IgD-negative memory B cell (primary cell): ENCODE measurements around the gene HSD3B1. TPM values are rescaled to one million over a fixed set of nuclear protein-coding genes. Genes with fewer than 3 reads are reported as not detected.
A peak's percentile ranks its signal among the peaks of the same experiment; 100 is the strongest.
"Not testable (repeated sequence)": the region's sequence is repeated elsewhere in the genome, so short reads cannot be mapped to it uniquely, and the experiment has no call there.

Experiments
- H3K27ac Mint-ChIP-seq, 3 donors: one replicate each; pipeline ENCODE4 v1.8.0; 2020 to 2022; ENCODE audit warnings: mild to moderate bottlenecking in 3 of 3, mixed read lengths in 3 of 3, moderate library complexity in 1 of 3
- H3K27me3 Mint-ChIP-seq: one replicate; pipeline ENCODE4 v1.8.0; 2021; ENCODE audit warnings: mixed read lengths
- H3K36me3 Mint-ChIP-seq: one replicate; pipeline ENCODE4 v1.8.0; 2020; ENCODE audit warnings: mild to moderate bottlenecking, mixed read lengths
- H3K4me1 Mint-ChIP-seq, 3 donors: one replicate each; pipeline ENCODE4 v1.8.0; 2020 to 2022; ENCODE audit warnings: mixed read lengths in 3 of 3, mild to moderate bottlenecking in 1 of 3
- H3K4me3 Mint-ChIP-seq, 4 donors: one replicate each; pipeline ENCODE4 v1.8.0; 2020 to 2022; ENCODE audit warnings: mild to moderate bottlenecking in 4 of 4, mixed read lengths in 4 of 4, moderate library complexity in 3 of 4
- H3K9me3 Mint-ChIP-seq, 3 donors: one replicate each; pipeline ENCODE4 v1.8.0; 2020 to 2021; ENCODE audit warnings: mixed read lengths in 3 of 3, mild to moderate bottlenecking in 1 of 3
- polyA plus RNA-seq: library from polyadenylated mRNA; unstranded; fragments of 300-500 nt; fragmentation: Illumina TruSeq; gene quantifications from one replicate; pipeline ENCODE4 v1.2.3, GENCODE V29; 2021

Gene HSD3B1
- polyA plus RNA-seq, 1 donor from 2014 or later: not detected

DNA sequence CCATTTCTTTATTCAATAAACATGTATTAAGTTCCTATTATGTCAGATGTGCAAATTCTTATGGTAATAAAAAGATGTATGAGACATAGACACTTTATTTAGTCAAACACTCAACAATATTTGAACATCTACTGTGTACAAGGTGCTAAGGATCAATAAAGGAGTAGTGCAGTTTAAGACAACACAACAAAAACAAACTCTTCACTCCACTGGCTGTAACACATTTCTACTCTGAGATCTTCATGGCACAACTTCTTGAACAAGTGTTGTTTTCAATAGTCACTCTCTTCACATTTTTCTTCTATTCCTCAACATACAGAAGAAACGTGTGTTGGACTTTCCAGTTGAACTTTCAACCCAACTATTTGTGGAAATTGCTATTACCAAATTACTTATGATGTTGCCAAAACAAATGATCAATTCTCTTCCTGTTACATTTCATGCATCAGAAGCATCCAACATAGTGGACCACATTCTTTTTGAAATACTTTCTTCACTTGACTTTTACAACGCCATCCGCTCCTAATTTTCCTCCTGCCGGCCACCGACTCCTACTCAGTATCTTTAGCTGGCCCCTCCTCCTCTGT, 25.4 kb downstream of the HSD3B1 start:
- H3K9me3 Mint-ChIP-seq: peaks cover 2 to 14% (median 10%) of the 10 kb centered on the region in 3 donors
- H3K4me1 Mint-ChIP-seq: no peaks in the 10 kb centered on the region
- no peaks in the 10 kb centered on the region for H3K36me3 Mint-ChIP-seq
- no peak overlapping the region for H3K27ac Mint-ChIP-seq
- peaks cover 10% of the 10 kb centered on the region for H3K27me3 Mint-ChIP-seq
- no peak overlapping the region for H3K4me3 Mint-ChIP-seq

- H3K27ac Mint-ChIP-seq: no peak overlapping the region
- H3K36me3 Mint-ChIP-seq: peaks cover 2% of the 10 kb centered on the region
- no peak overlapping the region for H3K4me3 Mint-ChIP-seq
- H3K4me1 Mint-ChIP-seq: no peaks in the 10 kb centered on the region
- H3K27me3 Mint-ChIP-seq: peaks cover 10% of the 10 kb centered on the region
- peaks cover 2 to 13% (median 12%) of the 10 kb centered on the region in 3 donors for H3K9me3 Mint-ChIP-seq
Observed at GRCh38 chr1:119535381-119535780, 28.4 kb downstream of the HSD3B1 start.

- Mint-ChIP-seq H3K27me3 (peaks cover 5% of the 10 kb centered on the region), H3K4me3 (no peak overlapping the region), H3K9me3 (peaks cover 0 to 7% (median 0%) of the 10 kb centered on the region in 3 donors), H3K4me1 (peaks cover 0 to 3% (median 0%) of the 10 kb centered on the region in 3 donors), H3K36me3 (peaks cover 2% of the 10 kb centered on the region), H3K27ac (no peak overlapping the region)
Observed at GRCh38 chr1:119537966-119538365, 31.0 kb downstream of the HSD3B1 start.

DNA sequence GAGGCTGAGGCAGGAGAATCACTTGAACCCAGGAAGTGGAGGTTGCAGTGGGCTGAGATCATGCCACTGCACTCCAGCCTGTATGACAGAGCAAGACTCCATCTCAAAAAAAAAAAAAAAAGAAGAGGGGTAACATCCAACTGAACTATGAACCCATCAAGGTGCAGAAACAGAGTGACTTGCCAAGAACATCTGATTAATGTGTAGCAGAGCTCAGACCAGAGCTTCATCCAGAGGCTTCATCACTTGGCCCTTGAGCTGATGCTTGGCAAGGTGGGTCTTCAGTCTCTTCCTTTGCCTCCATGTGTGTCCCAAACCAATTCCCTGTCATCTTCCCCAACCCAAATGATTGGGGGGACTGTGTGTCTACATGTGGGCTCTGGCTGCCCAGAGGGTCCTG, 32.6 kb downstream of the HSD3B1 start:
- Mint-ChIP-seq H3K27ac (no peak overlapping the region), H3K4me1 (peaks cover 0 to 3% (median 0%) of the 10 kb centered on the region in 3 donors), H3K4me3 (no peak overlapping the region), H3K27me3 (peaks cover 5% of the 10 kb centered on the region), H3K36me3 (peaks cover 2% of the 10 kb centered on the region), H3K9me3 (peaks cover 0 to 4% (median 0%) of the 10 kb centered on the region in 3 donors)

GRCh38 chr1:119541389-119541788, 34.4 kb downstream of the HSD3B1 start:
- Mint-ChIP-seq H3K4me3 (no peak overlapping the region), H3K27ac (no peak overlapping the region), H3K36me3 (peaks cover 2% of the 10 kb centered on the region), H3K9me3 (peaks cover 0 to 4% (median 0%) of the 10 kb centered on the region in 3 donors), H3K27me3 (peaks cover 1% of the 10 kb centered on the region), H3K4me1 (peaks cover 0 to 3% (median 0%) of the 10 kb centered on the region in 3 donors)

DNA sequence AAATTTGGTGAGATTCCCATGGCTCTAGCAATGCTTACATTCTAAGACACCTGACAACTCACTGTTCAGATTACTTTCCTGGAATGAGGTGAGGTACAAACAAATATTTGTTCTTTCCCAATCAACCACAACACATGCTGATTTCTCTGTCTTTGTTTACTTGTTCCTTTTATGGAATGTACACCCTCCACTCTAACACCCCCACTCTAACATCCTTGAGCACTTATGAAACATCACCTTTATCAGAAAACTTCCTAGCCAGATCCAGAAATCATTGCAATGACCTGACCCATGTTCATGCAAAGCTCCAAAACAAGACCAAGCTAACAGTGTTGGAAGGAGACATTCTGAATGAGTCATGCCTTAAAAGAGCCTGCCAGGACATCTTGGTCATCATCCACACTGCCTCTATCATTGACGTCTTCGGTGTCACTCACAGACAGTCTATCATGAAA, 35.5 kb downstream of the HSD3B1 start:
- H3K9me3 Mint-ChIP-seq: peaks cover 0 to 4% (median 0%) of the 10 kb centered on the region in 3 donors
- H3K27me3 Mint-ChIP-seq: peaks cover 5% of the 10 kb centered on the region
- peaks cover 2% of the 10 kb centered on the region for H3K36me3 Mint-ChIP-seq
- no peak overlapping the region for H3K4me3 Mint-ChIP-seq
- H3K27ac Mint-ChIP-seq: no peak overlapping the region
- H3K4me1 Mint-ChIP-seq: peaks cover 0 to 3% (median 0%) of the 10 kb centered on the region in 3 donors

- H3K36me3 Mint-ChIP-seq: no peaks in the 10 kb centered on the region
- H3K4me3 Mint-ChIP-seq: no peak overlapping the region
- peaks cover 0 to 3% (median 1%) of the 10 kb centered on the region in 3 donors for H3K4me1 Mint-ChIP-seq
Observed at GRCh38 chr1:119544165-119544762, 37.3 kb downstream of the HSD3B1 start.

DNA sequence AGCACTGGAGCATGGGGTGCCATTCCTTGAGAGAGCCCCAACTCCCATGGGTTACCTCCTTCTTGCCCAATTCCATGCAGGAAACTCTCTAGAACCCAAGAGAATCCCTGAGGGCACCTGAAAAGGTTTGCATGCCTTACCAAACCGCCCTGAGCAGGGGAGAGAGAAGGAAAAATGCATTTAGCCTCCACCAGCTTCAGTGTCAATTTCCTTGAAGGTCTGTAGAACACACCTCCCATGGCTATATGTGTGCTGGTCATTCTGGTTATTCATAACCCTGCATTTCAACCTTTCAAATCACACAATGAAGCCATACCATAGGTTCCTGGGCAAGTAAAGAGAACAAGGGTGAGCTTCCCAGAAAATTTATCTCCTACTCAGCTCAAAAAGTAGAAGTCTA, 39.6 kb downstream of the HSD3B1 start:
- H3K9me3 Mint-ChIP-seq: no peaks in the 10 kb centered on the region
- H3K36me3 Mint-ChIP-seq: no peaks in the 10 kb centered on the region
- H3K27ac Mint-ChIP-seq: no peak overlapping the region
- H3K4me3 Mint-ChIP-seq: no peak overlapping the region
- H3K4me1 Mint-ChIP-seq: peaks cover 0 to 7% (median 7%) of the 10 kb centered on the region in 3 donors
- H3K27me3 Mint-ChIP-seq: peaks cover 5% of the 10 kb centered on the region

More at GRCh38 chr1:119544165-119544762, 37.3 kb downstream of the HSD3B1 start:
- no peak overlapping the region for H3K27ac Mint-ChIP-seq
- no peaks in the 10 kb centered on the region for H3K9me3 Mint-ChIP-seq
- H3K27me3 Mint-ChIP-seq: peaks cover 5% of the 10 kb centered on the region

GRCh38 chr1:119547306-119547705, 40.3 kb downstream of the HSD3B1 start:
- Mint-ChIP-seq H3K27ac (no peak overlapping the region), H3K9me3 (no peaks in the 10 kb centered on the region), H3K4me3 (no peak overlapping the region), H3K4me1 (peaks cover 4 to 11% (median 9%) of the 10 kb centered on the region in 3 donors), H3K36me3 (no peaks in the 10 kb centered on the region), H3K27me3 (peaks cover 5% of the 10 kb centered on the region)

GRCh38 chr1:119547805-119548204, 40.8 kb downstream of the HSD3B1 start:
- Mint-ChIP-seq H3K27me3 (peaks cover 3% of the 10 kb centered on the region), H3K4me1 (peaks cover 9 to 16% (median 14%) of the 10 kb centered on the region in 3 donors), H3K4me3 (no peak overlapping the region), H3K9me3 (no peaks in the 10 kb centered on the region), H3K27ac (no peak overlapping the region), H3K36me3 (no peaks in the 10 kb centered on the region)

GRCh38 chr1:119549719-119550132, 42.7 kb downstream of the HSD3B1 start:
- H3K36me3 Mint-ChIP-seq: no peaks in the 10 kb centered on the region
- H3K4me1 Mint-ChIP-seq: peaks cover 16 to 21% (median 20%) of the 10 kb centered on the region in 3 donors

GRCh38 chr1:119550381-119550780, 43.4 kb downstream of the HSD3B1 start:
- Mint-ChIP-seq H3K27me3 (peaks cover 3% of the 10 kb centered on the region), H3K36me3 (no peaks in the 10 kb centered on the region), H3K27ac (no peak overlapping the region), H3K4me3 (no peak overlapping the region), H3K9me3 (no peaks in the 10 kb centered on the region), H3K4me1 (peaks cover 16 to 21% (median 20%) of the 10 kb centered on the region in 3 donors)

More at GRCh38 chr1:119549719-119550132, 42.7 kb downstream of the HSD3B1 start:
- H3K27me3 Mint-ChIP-seq: peaks cover 3% of the 10 kb centered on the region
- H3K9me3 Mint-ChIP-seq: no peaks in the 10 kb centered on the region
- H3K4me3 Mint-ChIP-seq: peak overlapping the region in 1 of 4 donors; percentile 46
- no peak overlapping the region for H3K27ac Mint-ChIP-seq

GRCh38 chr1:119551218-119551617, 44.2 kb downstream of the HSD3B1 start:
- Mint-ChIP-seq H3K4me3 (no peak overlapping the region), H3K9me3 (no peaks in the 10 kb centered on the region), H3K27ac (no peak overlapping the region), H3K4me1 (peaks cover 16 to 21% (median 20%) of the 10 kb centered on the region in 3 donors), H3K36me3 (no peaks in the 10 kb centered on the region), H3K27me3 (peaks cover 3% of the 10 kb centered on the region)

DNA sequence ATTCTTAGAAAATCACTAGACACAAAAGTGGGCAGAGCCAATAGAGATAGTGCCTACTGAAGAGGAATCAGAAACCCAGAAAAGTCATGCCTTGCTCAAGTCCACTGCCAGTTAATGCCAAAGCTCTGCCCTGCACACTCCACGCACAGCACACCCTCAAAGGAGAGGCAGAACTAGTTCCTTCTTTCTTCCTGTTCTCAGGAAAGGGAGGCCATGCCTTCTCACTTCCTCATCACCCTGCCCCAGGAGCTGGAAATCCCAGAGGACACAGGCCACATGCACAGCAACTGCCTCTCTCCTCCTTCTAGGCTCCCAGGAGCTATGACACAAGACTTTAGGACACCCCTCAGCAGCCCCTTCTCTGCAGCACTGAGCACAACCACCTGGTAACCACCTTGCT, 45.6 kb downstream of the HSD3B1 start:
- not testable (repeated sequence) for H3K4me3 Mint-ChIP-seq, H3K36me3 Mint-ChIP-seq, H3K27me3 Mint-ChIP-seq, H3K9me3 Mint-ChIP-seq
- Mint-ChIP-seq H3K4me1 (peaks cover 16 to 21% (median 20%) of the 10 kb centered on the region in 3 donors), H3K27ac (peak overlapping the region in 2 of 3 donors; percentile 47 to 78)

DNA sequence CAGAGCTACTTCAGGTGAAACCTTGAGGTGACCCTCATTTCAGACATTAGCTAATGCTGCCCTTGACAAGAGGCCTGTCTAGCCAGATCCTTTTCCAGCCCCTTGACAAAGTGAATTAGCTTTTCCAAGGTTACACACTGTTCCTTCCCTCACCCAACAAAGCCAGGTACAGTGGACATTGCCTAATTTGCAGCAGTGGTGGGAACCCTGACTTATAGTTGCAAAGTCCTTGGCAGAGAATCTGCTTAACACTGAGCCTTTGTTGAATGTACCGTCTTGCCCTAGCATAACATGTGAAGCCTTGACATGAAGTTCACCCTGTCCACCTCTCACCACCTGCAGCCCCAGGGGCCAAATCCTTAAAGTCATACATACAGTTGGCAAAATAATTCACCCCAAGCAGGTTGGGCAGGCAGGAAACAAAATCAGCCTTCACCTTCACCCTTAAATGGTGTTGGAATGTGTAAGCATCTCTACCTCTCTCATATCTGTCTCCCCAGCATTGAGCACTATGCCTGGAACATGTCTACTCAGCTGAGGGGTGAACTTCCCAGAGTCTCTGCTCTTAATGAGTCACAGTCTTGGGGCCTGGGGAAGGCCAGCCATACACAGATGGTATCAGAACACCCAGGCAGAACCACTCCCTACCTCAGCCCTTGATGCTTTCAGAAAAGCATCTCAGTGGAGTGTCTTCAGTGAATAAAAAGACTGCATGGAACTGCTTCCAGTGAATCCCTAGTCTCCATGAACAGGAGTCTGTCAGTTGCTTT, 46.5 kb downstream of the HSD3B1 start:
- peaks cover 16 to 21% (median 20%) of the 10 kb centered on the region in 3 donors for H3K4me1 Mint-ChIP-seq
- H3K36me3 Mint-ChIP-seq, H3K27me3 Mint-ChIP-seq, H3K9me3 Mint-ChIP-seq: not testable (repeated sequence)
- H3K4me3 Mint-ChIP-seq: peak overlapping the region in 1 of 4 donors; percentile 35
- peak overlapping the region in 1 of 3 donors; percentile 46 for H3K27ac Mint-ChIP-seq
